ENCODE data around the gene ISG20. TPM values are rescaled to one million over a fixed set of nuclear protein-coding genes. Genes with fewer than 3 reads are reported as not detected.
"Not testable (repeated sequence)": the region's sequence is repeated elsewhere in the genome, so short reads cannot be mapped to it uniquely, and the experiment has no call there.

Gene ISG20
- total and polyA plus RNA-seq, 2 experiments from 2014 or later, result 1.4 TPM; not detected in 1

- Histone ChIP-seq H4K20me1 (ENCODE audit: insufficient read depth) (peaks cover 13% of the 10 kb centered on the region; the same call in 1 of the 2 replicates), H3K27ac (no peak overlapping the region), H3F3A (ENCODE audit: insufficient read depth) (peaks cover 30% of the 10 kb centered on the region), H3K36me3 (ENCODE audit: low read depth) (peaks cover 52% of the 10 kb centered on the region), H3K79me2 (ENCODE audit: insufficient read depth) (peaks cover 68% of the 10 kb centered on the region), H2AFZ (no peak overlapping the region), H3K4me2 (ENCODE audit: unreplicated experiment) (no peak overlapping the region), H3K27me3 (replicated peaks; ENCODE audit: insufficient read depth) (no peaks in the 10 kb centered on the region), H3K4me3 (no peak overlapping the region), H3K9ac (no peak overlapping the region), H3K9me2 (ENCODE audit: insufficient read depth) (no peaks in the 10 kb centered on the region), H3K9me3 (ENCODE audit: low read depth) (no peaks in the 10 kb centered on the region), H3K4me1 (ENCODE audit: insufficient read depth) (no peaks in the 10 kb centered on the region; the same call in 1 of the 2 replicates)
- no peak for TF ChIP-seq EZH2 (IDR thresholded peaks at IDR 0.05; ENCODE audit: insufficient read depth, poor library complexity, severe bottlenecking)
- no peak for TF ChIP-seq EZH2phosphoT487 (IDR thresholded peaks at IDR 0.05; ENCODE audit: insufficient read depth, low read depth)
- in situ Hi-C loops (cut with MboI), result no loop called here
- 95 to 98% methylated on average over 12 of the region's 12 CpGs for WGBS, 2 experiments (ENCODE audit: low coverage in 1 of 2, low lambda C conversion rate in 2 of 2, missing lambda C conversion rate in 2 of 2)
- DNase-seq, result no peak
Measured at GRCh38 chr15:88631464-88632028, 7.3 kb upstream of the ISG20 start.

- in situ Hi-C loops (cut with MboI); H2AFZ ChIP-seq; H3K9ac ChIP-seq; H3K27ac ChIP-seq; H3K9me2 ChIP-seq (ENCODE audit: insufficient read depth); H4K20me1 ChIP-seq (ENCODE audit: insufficient read depth); H3K27me3 ChIP-seq (replicated peaks; ENCODE audit: insufficient read depth); H3K4me3 ChIP-seq; H3K4me2 ChIP-seq (ENCODE audit: unreplicated experiment); H3K9me3 ChIP-seq (ENCODE audit: low read depth); H3K4me1 ChIP-seq (ENCODE audit: insufficient read depth); DNase-seq: not testable (repeated sequence)
- peaks cover 40% of the 10 kb centered on the region for H3K36me3 ChIP-seq (ENCODE audit: low read depth)
- WGBS, 2 experiments (ENCODE audit: low coverage in 1 of 2, low lambda C conversion rate in 2 of 2, missing lambda C conversion rate in 2 of 2), result 88 to 89% methylated on average over 7 of the region's 7 CpGs
- H3F3A ChIP-seq (ENCODE audit: insufficient read depth), result peaks cover 42% of the 10 kb centered on the region
- peaks cover 55% of the 10 kb centered on the region for H3K79me2 ChIP-seq (ENCODE audit: insufficient read depth)
Measured at GRCh38 chr15:88632797-88633196, 6.0 kb upstream of the ISG20 start.

- Histone ChIP-seq H3K36me3 (ENCODE audit: low read depth) (peaks cover 36% of the 10 kb centered on the region), H3K4me3 (no peak overlapping the region), H3K27ac (no peak overlapping the region), H4K20me1 (ENCODE audit: insufficient read depth) (no peaks in the 10 kb centered on the region), H2AFZ (no peak overlapping the region), H3K9ac (no peak overlapping the region), H3K4me1 (ENCODE audit: insufficient read depth) (peaks cover 8% of the 10 kb centered on the region), H3K27me3 (replicated peaks; ENCODE audit: insufficient read depth) (no peaks in the 10 kb centered on the region), H3F3A (ENCODE audit: insufficient read depth) (peaks cover 49% of the 10 kb centered on the region), H3K9me3 (ENCODE audit: low read depth) (no peaks in the 10 kb centered on the region), H3K4me2 (ENCODE audit: unreplicated experiment) (no peak overlapping the region), H3K79me2 (ENCODE audit: insufficient read depth) (peaks cover 39% of the 10 kb centered on the region), H3K9me2 (ENCODE audit: insufficient read depth) (no peaks in the 10 kb centered on the region)
- no peak for TF ChIP-seq EZH2 (IDR thresholded peaks at IDR 0.05; ENCODE audit: insufficient read depth, poor library complexity, severe bottlenecking)
- TF ChIP-seq EZH2phosphoT487 (IDR thresholded peaks at IDR 0.05; ENCODE audit: insufficient read depth, low read depth), result no peak
- in situ Hi-C loops (cut with MboI), result no loop called here
- WGBS, 2 experiments (ENCODE audit: low coverage in 1 of 2, low lambda C conversion rate in 2 of 2, missing lambda C conversion rate in 2 of 2), result 94 to 98% methylated on average over 2 of the region's 2 CpGs
- DNase-seq, result no peak
Measured at GRCh38 chr15:88634449-88634848, 4.4 kb upstream of the ISG20 start.

GRCh38 chr15:88635318-88635717 is 3.5 kb upstream of the ISG20 start:
- peaks cover 30% of the 10 kb centered on the region for H3K36me3 ChIP-seq (ENCODE audit: low read depth)
- in situ Hi-C loops (cut with MboI), result no loop called here
- TF ChIP-seq EZH2phosphoT487 (IDR thresholded peaks at IDR 0.05; ENCODE audit: insufficient read depth, low read depth) (no peak), EZH2 (IDR thresholded peaks at IDR 0.05; ENCODE audit: insufficient read depth, poor library complexity, severe bottlenecking) (no peak)

GRCh38 chr15:88636050-88636449 is 2.8 kb upstream of the ISG20 start:
- no peak overlapping the region for H3K4me2 ChIP-seq (ENCODE audit: unreplicated experiment)
- H3K9me3 ChIP-seq (ENCODE audit: low read depth), result no peaks in the 10 kb centered on the region
- H3F3A ChIP-seq (ENCODE audit: insufficient read depth), result peaks cover 44% of the 10 kb centered on the region
- TF ChIP-seq EZH2phosphoT487 (IDR thresholded peaks at IDR 0.05; ENCODE audit: insufficient read depth, low read depth) (no peak), EZH2 (IDR thresholded peaks at IDR 0.05; ENCODE audit: insufficient read depth, poor library complexity, severe bottlenecking) (no peak)
- no peaks in the 10 kb centered on the region for H3K27me3 ChIP-seq (replicated peaks; ENCODE audit: insufficient read depth)
- H3K9ac ChIP-seq, result no peak overlapping the region
- no peak for DNase-seq
- peaks cover 24% of the 10 kb centered on the region for H3K36me3 ChIP-seq (ENCODE audit: low read depth)
- H3K4me1 ChIP-seq (ENCODE audit: insufficient read depth), result peaks cover 8% of the 10 kb centered on the region
- peaks cover 23% of the 10 kb centered on the region for H3K79me2 ChIP-seq (ENCODE audit: insufficient read depth)
- 86 to 88% methylated on average over 11 of the region's 11 CpGs for WGBS, 2 experiments (ENCODE audit: low coverage in 1 of 2, low lambda C conversion rate in 2 of 2, missing lambda C conversion rate in 2 of 2)
- H3K9me2 ChIP-seq (ENCODE audit: insufficient read depth), result no peaks in the 10 kb centered on the region
- H4K20me1 ChIP-seq (ENCODE audit: insufficient read depth), result no peaks in the 10 kb centered on the region
- H3K27ac ChIP-seq, result no peak overlapping the region
- H3K4me3 ChIP-seq, result no peak overlapping the region
- H2AFZ ChIP-seq, result no peak overlapping the region
- in situ Hi-C loops (cut with MboI), result no loop called here

More at GRCh38 chr15:88635318-88635717, 3.5 kb upstream of the ISG20 start:
- H3K9me3 ChIP-seq (ENCODE audit: low read depth), result no peaks in the 10 kb centered on the region
- peaks cover 8% of the 10 kb centered on the region for H3K4me1 ChIP-seq (ENCODE audit: insufficient read depth)
- peaks cover 30% of the 10 kb centered on the region for H3K79me2 ChIP-seq (ENCODE audit: insufficient read depth)
- H3K4me3 ChIP-seq, result no peak overlapping the region
- DNase-seq, result no peak
- no peak overlapping the region for H3K9ac ChIP-seq
- H4K20me1 ChIP-seq (ENCODE audit: insufficient read depth), result no peaks in the 10 kb centered on the region
- H3K9me2 ChIP-seq (ENCODE audit: insufficient read depth), result no peaks in the 10 kb centered on the region
- 70 to 76% methylated on average over 6 of the region's 6 CpGs for WGBS, 2 experiments (ENCODE audit: low coverage in 1 of 2, low lambda C conversion rate in 2 of 2, missing lambda C conversion rate in 2 of 2)
- no peak overlapping the region for H3K27ac ChIP-seq
- no peak overlapping the region for H2AFZ ChIP-seq
- no peaks in the 10 kb centered on the region for H3K27me3 ChIP-seq (replicated peaks; ENCODE audit: insufficient read depth)
- peaks cover 49% of the 10 kb centered on the region for H3F3A ChIP-seq (ENCODE audit: insufficient read depth)
- H3K4me2 ChIP-seq (ENCODE audit: unreplicated experiment), result no peak overlapping the region

All from GM23248 (cell line).